Activated T-cell treated with anti-CD3 and anti-CD28 coated beads, Interleukin-2, amount 50 U/mL, for 4 hours (primary cell): ENCODE data around the gene EIF1B. TPM values are rescaled to one million over a fixed set of nuclear protein-coding genes. Genes with fewer than 3 reads are reported as not detected.
A peak's percentile ranks its signal among the peaks of the same experiment; 100 is the strongest.
"Not testable (repeated sequence)": the region's sequence is repeated elsewhere in the genome, so short reads cannot be mapped to it uniquely, and the experiment has no call there.

ENCODE experiments used
- ATAC-seq, 2 donors: fragments of 200-7000 bp; cut with Tn5 transposase; one replicate each; pipeline ENCODE4 v1.10.0; 2021
- DNase-seq: peaks from one replicate; pipeline ENCODE4 v3.0.0-alpha.2; 2020
- H3K27me3 Mint-ChIP-seq: one replicate; pipeline ENCODE4 v1.8.0; 2021; ENCODE audit warnings: low read depth, mixed read lengths
- H3K36me3 Mint-ChIP-seq: one replicate; pipeline ENCODE4 v1.8.0; 2022; ENCODE audit warnings: mixed read lengths; ENCODE audit not compliant: insufficient read depth
- H3K4me1 Mint-ChIP-seq: one replicate; pipeline ENCODE4 v1.8.0; 2021; ENCODE audit warnings: low read depth, mixed read lengths
- H3K4me3 Mint-ChIP-seq: one replicate; pipeline ENCODE4 v1.8.0; 2021; ENCODE audit warnings: mild to moderate bottlenecking, moderate library complexity, mixed read lengths
- H3K9me3 Mint-ChIP-seq: one replicate; pipeline ENCODE4 v1.8.0; 2021; ENCODE audit warnings: mixed read lengths
- total RNA-seq, 3 donors: library from RNA; stranded (reverse); gene quantifications; one replicate each; pipeline ENCODE4 v1.2.1, GENCODE V29; 2021

EIF1B gene
- total RNA-seq: 10 to 100 TPM; 83.4 to 87.0 (median 83.5) TPM

DNA sequence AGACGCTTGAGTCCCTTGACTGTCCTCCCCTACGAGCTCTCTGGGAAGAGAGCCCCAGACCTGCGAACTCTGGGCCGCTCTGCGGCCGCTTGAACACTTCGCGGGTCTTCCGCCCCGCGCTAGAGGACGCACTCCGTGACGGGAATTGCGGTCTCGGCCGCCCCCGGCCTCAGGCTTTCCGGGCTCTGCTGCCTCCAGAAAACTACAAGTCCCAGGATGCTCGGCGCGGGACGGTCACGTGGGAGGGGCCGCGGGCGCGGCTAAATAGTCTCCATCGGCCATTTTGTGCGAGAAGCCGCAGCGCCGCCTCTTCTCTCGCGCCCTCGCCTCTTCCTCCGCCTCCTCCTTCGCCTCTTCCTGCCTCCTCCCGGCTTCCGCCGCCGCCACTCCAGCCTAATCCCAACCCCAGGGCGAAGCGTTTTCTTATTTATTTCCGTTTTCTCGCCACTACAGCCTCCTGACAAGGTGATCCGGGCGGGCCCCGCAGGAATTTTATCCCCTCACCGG, at the start of gene EIF1B:
Gene EIF1B, plus strand, starts transcription at position 290 of the 507 bp plus-strand sequence. CDS start 235 bp downstream, outside the sequence.
- DNase-seq (peak; percentile 98), ATAC-seq (peak; percentile 93 to 94)
- H3K36me3 Mint-ChIP-seq: peaks cover 29% of the 10 kb centered on the region
- H3K27me3 Mint-ChIP-seq: no peaks in the 10 kb centered on the region
- peak within 1 kb of the TSS; percentile 100 for H3K4me3 Mint-ChIP-seq
- no peaks in the 10 kb centered on the region for H3K9me3 Mint-ChIP-seq
- peaks cover 26% of the 10 kb centered on the region for H3K4me1 Mint-ChIP-seq

DNA sequence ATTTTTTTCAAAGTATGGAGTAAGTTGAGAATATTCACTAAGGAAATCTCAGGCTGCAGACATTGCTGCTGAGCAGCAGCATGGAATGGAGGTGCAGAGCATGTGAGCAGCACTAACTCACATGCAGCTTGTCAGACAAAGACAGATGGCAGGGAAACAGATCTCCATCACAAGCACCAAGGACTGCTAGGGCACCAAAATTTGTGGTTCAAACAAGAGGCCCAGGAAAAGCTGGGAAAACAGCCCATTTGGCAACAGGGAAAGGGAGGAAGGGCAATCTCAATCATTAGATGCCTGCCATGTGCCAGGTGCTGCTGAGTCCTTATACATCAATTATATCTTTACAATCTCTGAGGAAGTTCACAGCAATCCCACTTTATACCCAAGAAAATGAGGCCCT, 47.2 kb upstream of the EIF1B start:
- peaks cover 2% of the 10 kb centered on the region for H3K36me3 Mint-ChIP-seq
- H3K4me3 Mint-ChIP-seq: no peak overlapping the region
- H3K4me1 Mint-ChIP-seq: no peaks in the 10 kb centered on the region
- no peaks in the 10 kb centered on the region for H3K27me3 Mint-ChIP-seq
- ATAC-seq: no peak
- no peaks in the 10 kb centered on the region for H3K9me3 Mint-ChIP-seq
- no peak for DNase-seq

DNA sequence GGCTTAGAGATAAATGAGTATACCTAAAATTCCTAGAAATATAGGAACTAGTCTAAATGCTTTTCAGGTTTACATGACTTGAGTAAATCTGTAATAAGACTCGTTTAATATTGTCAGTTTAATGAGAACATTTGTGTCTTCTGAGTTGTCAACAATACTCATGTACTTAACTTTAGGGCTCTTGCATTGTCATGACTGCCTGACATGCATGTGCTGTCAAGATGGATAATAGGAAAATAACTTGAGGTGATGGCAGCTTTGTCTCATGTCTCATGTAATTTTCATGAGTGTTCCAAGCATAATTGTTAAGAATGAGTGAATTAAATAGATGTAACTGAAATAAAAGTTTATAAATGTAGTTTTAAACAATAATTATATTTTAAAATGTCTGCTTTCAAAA, 45.1 kb upstream of the EIF1B start:
- no peaks in the 10 kb centered on the region for H3K4me1 Mint-ChIP-seq
- H3K27me3 Mint-ChIP-seq: no peaks in the 10 kb centered on the region
- ATAC-seq (no peak), DNase-seq (no peak)
- no peak overlapping the region for H3K4me3 Mint-ChIP-seq
- H3K9me3 Mint-ChIP-seq: no peaks in the 10 kb centered on the region
- peaks cover 2% of the 10 kb centered on the region for H3K36me3 Mint-ChIP-seq

DNA sequence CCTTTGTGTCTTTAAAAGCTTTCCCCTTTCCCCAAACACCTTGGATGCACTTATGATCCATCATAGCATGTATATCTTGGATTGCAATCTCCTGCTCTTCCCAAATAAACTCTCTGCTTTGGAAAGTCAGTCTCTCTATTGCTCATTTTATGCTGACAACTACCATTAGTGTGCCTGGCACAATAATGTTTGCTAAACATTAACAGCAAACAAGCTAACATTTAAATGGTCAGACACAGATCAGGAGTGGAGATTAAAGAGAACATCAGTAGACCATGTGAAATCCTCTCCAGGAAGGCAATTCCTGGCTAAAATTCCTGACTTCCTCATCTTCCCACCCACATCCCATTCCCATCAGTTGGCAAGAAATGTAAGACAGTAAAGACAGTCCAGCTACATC, 44.3 kb upstream of the EIF1B start:
- DNase-seq (no peak), ATAC-seq (no peak)
- Mint-ChIP-seq H3K36me3 (peaks cover 4% of the 10 kb centered on the region), H3K27me3 (no peaks in the 10 kb centered on the region), H3K9me3 (no peaks in the 10 kb centered on the region), H3K4me1 (no peaks in the 10 kb centered on the region), H3K4me3 (no peak overlapping the region)

DNA sequence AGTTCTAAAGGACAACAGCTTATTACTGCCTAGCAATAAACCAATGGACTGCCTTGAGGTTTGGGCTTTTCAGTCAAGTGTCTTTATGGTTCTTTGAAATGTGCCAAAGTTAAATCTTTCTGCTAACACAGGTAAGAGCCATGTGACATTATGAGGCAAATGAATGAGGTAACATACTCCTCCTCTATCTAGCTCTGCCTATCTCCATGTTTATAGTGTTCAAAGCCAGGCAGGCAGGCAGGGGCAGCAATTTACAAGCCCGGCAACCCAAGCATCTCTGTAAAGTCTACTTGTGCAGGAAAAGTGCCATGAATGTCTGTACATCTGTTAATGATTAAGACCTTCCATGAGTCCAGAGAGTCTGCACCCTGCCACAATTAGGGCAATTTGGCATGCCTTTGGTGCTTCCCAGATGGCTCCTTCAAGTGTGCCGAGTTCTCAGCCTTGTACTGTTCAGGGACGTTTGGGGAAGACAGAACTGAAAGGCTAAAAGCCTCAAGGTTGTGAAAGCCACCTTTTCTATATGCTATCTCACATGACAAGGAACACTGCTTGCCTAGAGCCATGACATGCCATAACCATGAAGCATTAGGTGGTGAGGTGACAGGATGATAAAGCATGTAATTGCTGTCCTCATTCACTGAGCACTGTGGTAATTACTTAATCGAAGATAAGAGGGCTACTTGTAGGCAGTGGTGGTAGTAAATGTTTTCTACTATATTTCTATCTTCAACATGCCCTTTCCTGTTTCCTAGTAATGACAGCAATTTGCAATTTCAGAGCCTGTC, 41.4 kb upstream of the EIF1B start:
- H3K4me1 Mint-ChIP-seq: no peaks in the 10 kb centered on the region
- H3K27me3 Mint-ChIP-seq: no peaks in the 10 kb centered on the region
- no peak overlapping the region for H3K4me3 Mint-ChIP-seq
- no peak for ATAC-seq
- H3K9me3 Mint-ChIP-seq: no peaks in the 10 kb centered on the region
- no peak for DNase-seq
- H3K36me3 Mint-ChIP-seq: peaks cover 12% of the 10 kb centered on the region

DNA sequence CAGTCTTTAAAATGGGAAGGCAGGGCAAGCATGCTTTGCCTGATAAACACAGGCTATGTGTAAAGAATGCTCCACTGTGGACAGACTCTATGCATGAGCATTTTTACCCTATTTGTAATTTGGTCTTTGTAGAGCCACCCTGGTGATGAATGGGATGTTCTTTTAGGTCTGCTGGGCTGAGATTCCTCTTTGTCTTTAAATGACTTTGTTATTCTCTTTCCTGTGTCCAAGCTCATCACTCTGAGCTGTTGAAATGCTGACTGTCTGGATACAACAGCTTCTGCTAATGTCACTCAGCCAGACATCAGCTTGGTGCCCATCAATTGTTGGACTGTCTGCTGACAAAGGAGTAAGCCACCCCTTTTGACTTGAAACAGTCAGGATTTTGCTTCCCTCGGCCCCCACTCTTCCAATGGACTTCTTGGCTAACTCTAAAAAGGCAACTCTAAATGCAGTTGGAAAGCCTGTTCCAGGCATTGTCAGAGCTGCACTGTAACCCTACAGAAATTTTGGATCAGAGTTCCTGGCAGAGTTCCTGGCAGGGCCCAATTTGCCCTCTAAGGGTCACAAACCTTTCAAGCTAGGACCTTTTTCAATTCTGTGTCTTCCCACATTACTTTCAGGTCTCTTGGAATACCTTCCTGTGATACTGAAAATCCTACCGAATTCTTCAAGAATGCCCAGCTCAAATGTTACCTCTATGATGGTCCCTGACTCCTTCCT, 40.5 kb upstream of the EIF1B start:
- Mint-ChIP-seq H3K27me3 (no peaks in the 10 kb centered on the region), H3K4me1 (no peaks in the 10 kb centered on the region), H3K9me3 (no peaks in the 10 kb centered on the region), H3K4me3 (no peak overlapping the region), H3K36me3 (peaks cover 12% of the 10 kb centered on the region)
- ATAC-seq: no peak
- no peak for DNase-seq

DNA sequence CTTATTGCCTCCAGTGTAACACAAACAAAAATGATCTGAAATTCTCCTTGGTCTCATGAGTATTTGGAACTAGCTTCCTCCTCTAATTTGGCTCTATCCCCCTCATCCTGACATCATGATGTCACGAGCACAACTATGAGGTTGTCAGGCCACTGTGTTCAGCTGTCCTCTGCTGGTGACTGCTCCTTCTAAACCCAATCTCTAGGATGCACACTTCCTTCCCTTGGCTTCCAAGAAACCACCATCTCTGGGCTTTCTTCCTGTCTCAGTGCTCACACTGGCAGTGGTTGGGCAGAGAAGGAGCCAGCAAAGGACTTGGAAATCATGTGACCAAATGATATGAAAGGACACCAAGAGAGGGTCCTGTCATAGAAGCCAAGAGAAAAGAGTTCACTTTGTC, 30.7 kb upstream of the EIF1B start:
- DNase-seq (no peak), ATAC-seq (no peak)
- H3K4me3 Mint-ChIP-seq: no peak overlapping the region
- no peaks in the 10 kb centered on the region for H3K9me3 Mint-ChIP-seq
- H3K4me1 Mint-ChIP-seq: no peaks in the 10 kb centered on the region
- H3K36me3 Mint-ChIP-seq: no peaks in the 10 kb centered on the region
- no peaks in the 10 kb centered on the region for H3K27me3 Mint-ChIP-seq

DNA sequence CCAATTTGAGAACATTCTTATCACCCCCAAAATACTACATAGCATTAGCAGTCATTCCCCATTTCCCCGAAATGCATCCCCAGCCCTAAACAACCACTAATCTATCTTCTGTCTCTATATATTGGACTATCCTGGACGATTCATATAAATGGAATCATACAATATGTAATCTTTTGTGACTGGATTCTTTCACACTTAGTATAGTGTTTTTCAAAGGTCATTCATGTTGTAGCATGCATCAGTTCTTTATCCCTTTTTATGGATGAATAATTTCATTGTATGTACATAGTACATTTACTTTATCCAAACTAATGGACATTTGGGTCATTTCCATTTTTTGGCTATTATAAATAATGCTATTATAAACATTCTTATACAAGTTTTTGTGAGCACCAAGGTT, 27.5 kb upstream of the EIF1B start:
- no peaks in the 10 kb centered on the region for H3K36me3 Mint-ChIP-seq
- H3K4me1 Mint-ChIP-seq: no peaks in the 10 kb centered on the region
- no peaks in the 10 kb centered on the region for H3K27me3 Mint-ChIP-seq
- DNase-seq (no peak), ATAC-seq (no peak)
- H3K4me3 Mint-ChIP-seq: no peak overlapping the region
- H3K9me3 Mint-ChIP-seq: peaks cover 3% of the 10 kb centered on the region

DNA sequence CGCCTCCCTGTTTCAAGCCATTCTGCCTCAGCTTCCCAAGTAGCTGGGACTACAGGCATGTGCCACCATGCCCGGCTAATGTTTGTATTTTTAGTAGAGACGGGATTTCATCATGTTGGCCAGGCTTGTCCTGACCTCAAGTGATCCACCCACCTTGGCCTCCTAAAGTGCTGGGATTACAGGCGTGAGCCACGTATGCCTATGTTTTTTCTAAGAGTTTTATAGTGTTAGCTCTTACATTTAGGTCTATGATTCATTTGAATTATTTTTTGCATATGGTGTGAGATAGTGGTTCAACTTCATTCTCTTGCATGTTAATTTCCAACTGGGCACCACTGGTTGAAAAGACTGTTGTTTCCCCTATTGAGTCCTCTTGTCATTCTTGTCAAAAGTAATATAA, 26.4 kb upstream of the EIF1B start:
- ATAC-seq, H3K36me3 Mint-ChIP-seq, H3K27me3 Mint-ChIP-seq, H3K4me3 Mint-ChIP-seq, DNase-seq, H3K9me3 Mint-ChIP-seq, H3K4me1 Mint-ChIP-seq: not testable (repeated sequence)

DNA sequence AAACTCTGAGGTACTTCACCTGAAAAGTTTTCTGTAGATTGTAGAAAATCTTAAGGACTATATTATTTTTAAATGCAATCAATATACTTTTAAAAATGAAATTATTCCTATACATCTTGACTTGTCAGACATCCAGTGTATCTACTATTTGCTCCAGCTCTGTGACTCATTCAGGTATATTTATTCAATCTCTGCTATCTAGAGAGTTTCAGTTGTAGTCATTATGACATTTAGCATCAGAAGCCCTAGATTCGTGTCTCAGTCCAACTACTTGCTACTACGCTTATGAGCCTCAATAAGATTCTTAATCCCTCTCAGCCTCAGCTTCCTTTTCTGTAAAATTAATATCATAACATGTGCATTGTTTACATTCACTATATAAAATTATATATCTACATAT, 22.3 kb upstream of the EIF1B start:
- Mint-ChIP-seq H3K36me3 (peaks cover 7% of the 10 kb centered on the region), H3K4me3 (no peak overlapping the region), H3K4me1 (peaks cover 7% of the 10 kb centered on the region), H3K27me3 (no peaks in the 10 kb centered on the region), H3K9me3 (peaks cover 3% of the 10 kb centered on the region)
- ATAC-seq: no peak
- DNase-seq: no peak

DNA sequence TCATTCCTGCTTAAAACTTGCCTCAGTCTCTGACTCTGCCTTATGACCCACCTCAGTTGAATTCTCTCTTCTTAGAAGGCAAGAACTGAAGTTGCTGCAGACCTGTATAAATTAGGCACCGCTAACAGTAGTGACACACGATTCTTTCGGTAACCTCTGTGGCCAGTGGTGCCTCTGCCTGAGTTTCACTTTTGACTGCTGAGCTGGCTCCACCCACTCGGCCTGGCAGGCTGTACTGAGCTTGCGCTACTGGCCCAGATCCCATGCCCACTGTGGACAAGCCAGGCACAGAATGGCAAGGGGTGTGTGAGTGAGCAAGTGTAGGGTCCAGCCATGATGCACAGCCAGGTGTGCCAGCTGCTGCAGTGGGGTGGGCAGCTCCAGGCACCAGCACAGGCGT, 19.1 kb upstream of the EIF1B start:
- Mint-ChIP-seq H3K9me3 (peaks cover under 1% of the 10 kb centered on the region), H3K4me3 (peak overlapping the region; percentile 35), H3K27me3 (no peaks in the 10 kb centered on the region), H3K36me3 (peaks cover 12% of the 10 kb centered on the region), H3K4me1 (peaks cover 7% of the 10 kb centered on the region)
- ATAC-seq (peak; percentile 37 to 65), DNase-seq (no peak)

DNA sequence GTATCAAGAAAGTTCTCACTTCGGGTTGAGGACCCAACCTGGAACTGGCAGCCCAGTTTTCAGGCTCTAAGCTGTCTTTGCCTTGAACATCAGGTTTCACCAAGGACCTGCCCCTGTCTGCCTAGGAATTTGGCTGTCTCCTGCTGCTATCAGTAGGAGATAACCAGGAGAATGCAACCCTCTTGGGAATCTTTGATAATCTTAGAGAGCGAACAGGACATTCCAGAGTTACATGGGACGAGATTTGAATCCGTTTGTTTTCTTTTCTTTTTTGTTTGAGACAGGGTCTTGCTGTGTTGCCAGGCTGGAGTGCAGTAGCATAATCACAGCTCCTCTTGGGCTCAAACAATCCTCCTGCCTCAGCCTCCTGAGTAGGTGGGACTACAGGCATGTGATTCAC, 18.0 kb upstream of the EIF1B start:
- H3K9me3 Mint-ChIP-seq: no peaks in the 10 kb centered on the region
- DNase-seq (no peak), ATAC-seq (no peak)
- H3K27me3 Mint-ChIP-seq: no peaks in the 10 kb centered on the region
- H3K36me3 Mint-ChIP-seq: peaks cover 12% of the 10 kb centered on the region
- no peak overlapping the region for H3K4me3 Mint-ChIP-seq
- peaks cover 7% of the 10 kb centered on the region for H3K4me1 Mint-ChIP-seq

DNA sequence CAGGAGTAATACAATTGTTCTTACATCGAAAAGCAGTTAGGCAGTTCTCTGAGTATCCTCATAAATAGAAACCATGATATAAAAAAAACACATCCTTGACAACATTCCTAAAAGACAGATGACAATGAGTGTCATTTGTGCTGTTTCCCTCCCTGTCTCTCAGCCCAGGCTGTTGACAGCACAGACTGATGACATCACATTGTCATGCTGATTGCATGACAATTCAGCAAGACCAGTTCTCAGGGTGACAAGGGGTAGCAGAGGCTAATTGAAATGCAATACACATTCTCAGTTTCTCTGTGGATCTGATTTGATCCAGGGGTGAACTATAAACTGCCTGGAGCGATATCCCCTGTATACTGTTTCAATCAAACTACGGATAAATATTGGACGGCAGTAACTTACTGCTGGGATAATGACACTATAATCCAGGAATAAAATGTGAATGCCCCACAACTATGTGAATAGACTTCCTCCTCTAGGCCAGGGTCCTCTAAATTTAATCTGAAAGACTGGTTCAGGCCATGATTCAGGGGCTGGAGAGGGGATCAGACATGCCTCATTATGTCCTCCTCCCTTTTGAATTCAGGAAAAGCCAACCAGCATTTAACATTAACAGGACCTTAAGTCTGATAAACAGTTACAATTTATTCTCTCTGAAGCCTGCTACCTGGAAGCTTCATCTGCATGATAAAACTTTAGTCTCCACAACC, 16.7 kb upstream of the EIF1B start:
- H3K4me1 Mint-ChIP-seq: peaks cover 7% of the 10 kb centered on the region
- ATAC-seq (no peak), DNase-seq (no peak)
- H3K36me3 Mint-ChIP-seq: peaks cover 17% of the 10 kb centered on the region
- H3K27me3 Mint-ChIP-seq: no peaks in the 10 kb centered on the region
- H3K4me3 Mint-ChIP-seq: no peak overlapping the region
- no peaks in the 10 kb centered on the region for H3K9me3 Mint-ChIP-seq

DNA sequence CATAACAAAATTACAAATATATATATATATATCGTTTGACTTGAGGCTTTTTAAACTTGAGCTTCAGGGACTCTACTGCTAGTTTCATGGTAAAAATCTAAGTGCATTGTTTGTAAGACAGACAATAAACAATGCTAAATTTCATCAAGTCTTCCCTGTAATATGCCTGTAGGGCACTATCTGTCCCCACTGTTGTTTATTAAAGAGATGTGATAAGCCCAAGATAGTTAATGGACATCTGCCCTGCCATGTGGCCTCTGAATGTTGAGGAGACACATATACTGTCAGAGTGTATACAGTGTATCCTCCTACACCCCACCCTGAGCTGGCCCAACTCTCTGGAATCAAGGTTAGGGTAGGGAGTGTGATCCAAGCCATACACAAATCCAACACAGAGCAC, 15.1 kb upstream of the EIF1B start:
- no peaks in the 10 kb centered on the region for H3K9me3 Mint-ChIP-seq
- DNase-seq (no peak), ATAC-seq (no peak)
- no peak overlapping the region for H3K4me3 Mint-ChIP-seq
- H3K36me3 Mint-ChIP-seq: peaks cover 17% of the 10 kb centered on the region
- peaks cover 7% of the 10 kb centered on the region for H3K4me1 Mint-ChIP-seq
- no peaks in the 10 kb centered on the region for H3K27me3 Mint-ChIP-seq
